ENCODE measurements around the gene GRM1.

GRCh38 chr6:146169872-146170271 lies 141.0 kb downstream of the GRM1 start:
- no peak for TF ChIP-seq CTCF (IDR thresholded peaks at IDR 0.05; ENCODE audit: insufficient read depth, low read length)
- no peak for TF ChIP-seq POLR2AphosphoS5 (IDR thresholded peaks at IDR 0.05; ENCODE audit: low read depth)
- TF ChIP-seq SPI1 (IDR thresholded peaks at IDR 0.05; ENCODE audit: borderline replicate concordance, low read depth), result no peak
- TF ChIP-seq GABPA (IDR thresholded peaks at IDR 0.05; ENCODE audit: low read depth), result no peak
- TF ChIP-seq REST (IDR thresholded peaks at IDR 0.05; ENCODE audit: insufficient replicate concordance, low read depth), result no peak

All from HL-60 (cell line).